Uterus (tissue), 2 donors: ENCODE measurements around the gene PIEZO2.

ENCODE experiments used
- POLR2A ChIP-seq, 2 donors: fragments of 450-650 bp; IDR thresholded peaks; one replicate each; pipeline ENCODE4 v1.6.1; 2016; ENCODE audit warnings: antibody characterized with exemption in 2 of 2, mild to moderate bottlenecking in 1 of 2, moderate library complexity in 1 of 2
- TF ChIP-seq, protein P1 (sequence below), 4 experiments: fragments of 200-600 bp in 2 of 4; fragments of 450-650 bp in 2 of 4; sonication (generic) in 2 of 4; IDR thresholded peaks; one replicate each; pipeline ENCODE4 v1.5.1; 2016 to 2019; ENCODE audit warnings: antibody characterized with exemption in 4 of 4, mild to moderate bottlenecking in 2 of 4, moderate library complexity in 1 of 4

GRCh38 chr18:10705786-10706185 lies 443.6 kb downstream of the PIEZO2 start:
- TF ChIP-seq, protein P1, sequence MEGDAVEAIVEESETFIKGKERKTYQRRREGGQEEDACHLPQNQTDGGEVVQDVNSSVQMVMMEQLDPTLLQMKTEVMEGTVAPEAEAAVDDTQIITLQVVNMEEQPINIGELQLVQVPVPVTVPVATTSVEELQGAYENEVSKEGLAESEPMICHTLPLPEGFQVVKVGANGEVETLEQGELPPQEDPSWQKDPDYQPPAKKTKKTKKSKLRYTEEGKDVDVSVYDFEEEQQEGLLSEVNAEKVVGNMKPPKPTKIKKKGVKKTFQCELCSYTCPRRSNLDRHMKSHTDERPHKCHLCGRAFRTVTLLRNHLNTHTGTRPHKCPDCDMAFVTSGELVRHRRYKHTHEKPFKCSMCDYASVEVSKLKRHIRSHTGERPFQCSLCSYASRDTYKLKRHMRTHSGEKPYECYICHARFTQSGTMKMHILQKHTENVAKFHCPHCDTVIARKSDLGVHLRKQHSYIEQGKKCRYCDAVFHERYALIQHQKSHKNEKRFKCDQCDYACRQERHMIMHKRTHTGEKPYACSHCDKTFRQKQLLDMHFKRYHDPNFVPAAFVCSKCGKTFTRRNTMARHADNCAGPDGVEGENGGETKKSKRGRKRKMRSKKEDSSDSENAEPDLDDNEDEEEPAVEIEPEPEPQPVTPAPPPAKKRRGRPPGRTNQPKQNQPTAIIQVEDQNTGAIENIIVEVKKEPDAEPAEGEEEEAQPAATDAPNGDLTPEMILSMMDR (IDR thresholded peaks at IDR 0.05), result no peak
- no peak for TF ChIP-seq POLR2A (IDR thresholded peaks at IDR 0.05)
